GM21528 (cell line): ENCODE data around the gene NBPF1.
"Not testable (repeated sequence)": the region's sequence is repeated elsewhere in the genome, so short reads cannot be mapped to it uniquely, and the experiment has no call there.

Source experiments
- ATAC-seq: cut with Tn5 transposase; IDR thresholded peaks from one replicate; pipeline ENCODE4 v1.9.1; 2021; ENCODE audit warnings: mild to moderate bottlenecking, moderate library complexity; ENCODE audit not compliant: unreplicated experiment, low FRiP score

The NBPF1 gene

GRCh38 chr1:16642025-16642966 is 28.9 kb upstream of the NBPF1 start:
- ATAC-seq = not testable (repeated sequence)

- not testable (repeated sequence) for ATAC-seq
Observed at GRCh38 chr1:16641159-16641975, 28.0 kb upstream of the NBPF1 start.

- ATAC-seq = not testable (repeated sequence)
Observed at GRCh38 chr1:16639091-16640031, 26.0 kb upstream of the NBPF1 start.

- ATAC-seq = not testable (repeated sequence)
Observed at GRCh38 chr1:16637941-16638778, 24.8 kb upstream of the NBPF1 start.

GRCh38 chr1:16636551-16637195 is 23.3 kb upstream of the NBPF1 start:
- ATAC-seq = not testable (repeated sequence)

GRCh38 chr1:16635959-16636358 is 22.6 kb upstream of the NBPF1 start:
- ATAC-seq = not testable (repeated sequence)

GRCh38 chr1:16633540-16634282 is 20.3 kb upstream of the NBPF1 start:
- not testable (repeated sequence) for ATAC-seq

GRCh38 chr1:16632044-16632850 is 18.9 kb upstream of the NBPF1 start:
- not testable (repeated sequence) for ATAC-seq

GRCh38 chr1:16631248-16632043 is 18.1 kb upstream of the NBPF1 start:
- ATAC-seq = no peak

GRCh38 chr1:16630661-16631247 is 17.4 kb upstream of the NBPF1 start:
- ATAC-seq = no peak

GRCh38 chr1:16629916-16630530 is 16.7 kb upstream of the NBPF1 start:
- ATAC-seq = not testable (repeated sequence)

GRCh38 chr1:16628361-16629111 is 15.2 kb upstream of the NBPF1 start:
- ATAC-seq = no peak

GRCh38 chr1:16626409-16626983 is 13.1 kb upstream of the NBPF1 start:
- ATAC-seq = not testable (repeated sequence)
